SK-N-SH treated with all-trans-retinoic acid at 6 μM for 48 hours (cell line): Measurements from ENCODE around the gene ACTL10.

Experiments
- BACH2 ChIP-seq: fragments of 250-450 bp; sonication (Bioruptor Pico); IDR thresholded peaks from 2 replicates; pipeline ENCODE4 v1.9.0; 2021; ENCODE audit warnings: mild to moderate bottlenecking, borderline replicate concordance
- CREB5 ChIP-seq: fragments of 250-450 bp; sonication (Bioruptor Pico); IDR thresholded peaks from 2 replicates; pipeline ENCODE4 v1.5.1; 2020; ENCODE audit warnings: low read depth, mild to moderate bottlenecking, moderate library complexity
- ESRRG ChIP-seq: fragments of 250-450 bp; sonication (Bioruptor Pico); IDR thresholded peaks from 2 replicates; pipeline ENCODE4 v1.6.1; 2021; ENCODE audit warnings: mild to moderate bottlenecking
- GLIS3 ChIP-seq: fragments of 250-450 bp; sonication (Bioruptor Pico); IDR thresholded peaks from 2 replicates; pipeline ENCODE4 v1.5.0; 2020; ENCODE audit warnings: mild to moderate bottlenecking, moderate library complexity
- OSR1 ChIP-seq: fragments of 250-450 bp; sonication (Bioruptor Pico); IDR thresholded peaks from 2 replicates; pipeline ENCODE4 v1.8.0; 2022; ENCODE audit warnings: moderate library complexity, mild to moderate bottlenecking, inconsistent platforms
- PATZ1 ChIP-seq: fragments of 250-450 bp; sonication (Bioruptor Pico); IDR thresholded peaks from 2 replicates; pipeline ENCODE4 v1.8.0; 2020; ENCODE audit warnings: mild to moderate bottlenecking, moderate library complexity, borderline replicate concordance
- PPARA ChIP-seq: fragments of 250-450 bp; sonication (Bioruptor Pico); IDR thresholded peaks from 2 replicates; pipeline ENCODE4 v1.5.0; 2020; ENCODE audit warnings: mild to moderate bottlenecking, borderline replicate concordance
- RARB ChIP-seq: fragments of 250-450 bp; sonication (Bioruptor Pico); IDR thresholded peaks from 2 replicates; pipeline ENCODE4 v1.8.0; 2021; ENCODE audit warnings: mild to moderate bottlenecking, moderate library complexity
- TOX ChIP-seq: fragments of 250-450 bp; sonication (Bioruptor Pico); IDR thresholded peaks from 2 replicates; pipeline ENCODE4 v1.8.0; 2021; ENCODE audit warnings: mild to moderate bottlenecking, moderate library complexity, borderline replicate concordance
- TSHZ2 ChIP-seq: fragments of 250-450 bp; sonication (Bioruptor Pico); IDR thresholded peaks from 2 replicates; pipeline ENCODE4 v1.5.0; 2020; ENCODE audit warnings: mild to moderate bottlenecking, moderate library complexity
- ZC3H10 ChIP-seq: fragments of 250-450 bp; sonication (Bioruptor Pico); IDR thresholded peaks from 2 replicates; pipeline ENCODE4 v1.5.1; 2021; ENCODE audit warnings: mild to moderate bottlenecking, moderate library complexity
- ZFP3 ChIP-seq: fragments of 250-450 bp; sonication (Bioruptor Pico); IDR thresholded peaks from 2 replicates; pipeline ENCODE4 v1.5.0; 2020; ENCODE audit warnings: mild to moderate bottlenecking, moderate library complexity
- ZFP30 ChIP-seq: fragments of 450-650 bp; formaldehyde crosslinking; IDR thresholded peaks from 2 replicates; pipeline ENCODE4 v1.5.0; 2022; ENCODE audit warnings: mild to moderate bottlenecking, moderate library complexity
- ZNF70 ChIP-seq: fragments of 450-650 bp; formaldehyde crosslinking; IDR thresholded peaks from 2 replicates; pipeline ENCODE4 v1.5.0; 2020; ENCODE audit warnings: mild to moderate bottlenecking, moderate library complexity

- TF ChIP-seq PATZ1 (CRISPR knock-in tag) (no peak), ZFP30 (no peak), TOX (CRISPR knock-in tag) (no peak), BACH2 (CRISPR knock-in tag) (no peak), PPARA (CRISPR knock-in tag) (no peak), ZNF70 (peak; percentile 5; the same call in 1 of the 2 replicates), ZC3H10 (no peak), RARB (CRISPR knock-in tag) (no peak), ESRRG (CRISPR knock-in tag) (no peak), GLIS3 (CRISPR knock-in tag) (no peak), TSHZ2 (no peak), ZFP3 (CRISPR knock-in tag) (no peak), OSR1 (no peak), CREB5 (CRISPR knock-in tag) (no peak)
Observed at GRCh38 chr20:33648396-33649004, 18.2 kb upstream of the ACTL10 start.
